AG10803 (cell line): ENCODE measurements around the gene SBSN.

ENCODE experiments used
- DNase-seq: peaks from one replicate; pipeline ENCODE4 v3.0.0; 2010; ENCODE audit warnings: low read depth
- H3K4me3 ChIP-seq: 2 replicates; pipeline ENCODE4 v1.5.1; 2011; ENCODE audit warnings: mild to moderate bottlenecking, low read length, control low read depth
- TF ChIP-seq, protein P1 (sequence below): conservative IDR thresholded peaks from 2 replicates; pipeline ENCODE4 v1.5.1; 2011; ENCODE audit warnings: mild to moderate bottlenecking, low read length, control low read depth, inconsistent platforms

The SBSN gene

DNA sequence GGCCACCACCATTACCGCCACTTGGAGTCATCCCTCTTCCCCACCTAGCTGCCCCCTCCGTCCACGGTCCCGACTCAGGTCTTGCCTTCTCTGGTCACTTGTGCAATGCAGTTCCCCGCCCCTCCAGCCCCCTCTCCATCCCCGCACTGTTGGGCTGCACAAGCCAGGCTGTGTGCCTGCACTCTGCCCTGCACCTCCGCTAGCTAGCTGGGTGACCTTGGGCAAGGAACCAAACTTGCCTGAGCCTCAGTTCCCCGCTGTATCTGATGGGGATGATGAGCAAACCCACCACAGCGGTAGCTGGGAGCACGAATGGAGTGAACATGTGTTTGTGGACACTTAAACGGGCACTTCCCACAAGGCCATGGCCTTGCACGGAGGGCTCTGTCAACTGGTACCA, 11.7 kb upstream of the SBSN start:
- H3K4me3 ChIP-seq = no peak overlapping the region
- DNase-seq = no peak
- TF ChIP-seq, protein P1, sequence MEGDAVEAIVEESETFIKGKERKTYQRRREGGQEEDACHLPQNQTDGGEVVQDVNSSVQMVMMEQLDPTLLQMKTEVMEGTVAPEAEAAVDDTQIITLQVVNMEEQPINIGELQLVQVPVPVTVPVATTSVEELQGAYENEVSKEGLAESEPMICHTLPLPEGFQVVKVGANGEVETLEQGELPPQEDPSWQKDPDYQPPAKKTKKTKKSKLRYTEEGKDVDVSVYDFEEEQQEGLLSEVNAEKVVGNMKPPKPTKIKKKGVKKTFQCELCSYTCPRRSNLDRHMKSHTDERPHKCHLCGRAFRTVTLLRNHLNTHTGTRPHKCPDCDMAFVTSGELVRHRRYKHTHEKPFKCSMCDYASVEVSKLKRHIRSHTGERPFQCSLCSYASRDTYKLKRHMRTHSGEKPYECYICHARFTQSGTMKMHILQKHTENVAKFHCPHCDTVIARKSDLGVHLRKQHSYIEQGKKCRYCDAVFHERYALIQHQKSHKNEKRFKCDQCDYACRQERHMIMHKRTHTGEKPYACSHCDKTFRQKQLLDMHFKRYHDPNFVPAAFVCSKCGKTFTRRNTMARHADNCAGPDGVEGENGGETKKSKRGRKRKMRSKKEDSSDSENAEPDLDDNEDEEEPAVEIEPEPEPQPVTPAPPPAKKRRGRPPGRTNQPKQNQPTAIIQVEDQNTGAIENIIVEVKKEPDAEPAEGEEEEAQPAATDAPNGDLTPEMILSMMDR = no peak

- DNase-seq = no peak
- TF ChIP-seq, protein P1 = no peak
- no peak overlapping the region for H3K4me3 ChIP-seq
Observed at GRCh38 chr19:35539314-35539713, 11.2 kb upstream of the SBSN start.

- H3K4me3 ChIP-seq = no peak overlapping the region
- DNase-seq = no peak
- TF ChIP-seq, protein P1 = no peak
Observed at GRCh38 chr19:35534803-35535480, 6.8 kb upstream of the SBSN start.

DNA sequence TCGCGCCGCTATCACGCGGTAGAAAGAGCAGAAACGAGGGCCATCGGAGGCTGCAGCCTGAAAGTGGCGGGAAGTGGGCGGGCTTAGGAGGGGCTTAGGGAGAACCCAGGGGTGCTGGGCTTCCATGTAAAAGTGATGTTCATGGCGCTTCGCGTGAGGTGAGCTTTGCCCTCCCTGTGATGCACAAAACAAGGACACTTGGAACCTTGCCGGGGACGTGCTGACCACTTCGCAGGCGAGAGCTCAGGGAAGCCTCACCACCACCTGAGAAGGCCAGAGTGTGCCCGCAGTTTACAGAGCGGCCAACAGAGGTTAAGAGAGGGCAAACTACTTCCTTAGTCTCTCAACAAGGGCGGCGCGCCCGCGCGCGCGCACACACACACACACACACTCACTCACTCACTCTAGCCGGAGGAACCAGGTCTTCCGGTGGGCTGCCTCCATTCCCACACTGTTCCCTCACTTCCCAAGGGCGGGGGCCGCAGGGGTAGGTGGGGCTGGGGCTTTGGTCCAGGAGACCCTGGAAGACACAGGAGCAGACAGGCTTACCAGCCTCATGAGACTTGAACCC, 5.8 kb upstream of the SBSN start:
- no peak overlapping the region for H3K4me3 ChIP-seq
- DNase-seq = peak; percentile 48
- TF ChIP-seq, protein P1 = no peak

GRCh38 chr19:35533201-35533821, 5.2 kb upstream of the SBSN start, which contains the start of gene GAPDHS:
Gene GAPDHS, plus strand, starts transcription at chr19:35533456. Its CDS starts 72 bp downstream, at chr19:35533528.
- no peak for DNase-seq
- H3K4me3 ChIP-seq = no peak within 1 kb of the TSS
- TF ChIP-seq, protein P1 = no peak

- no peak for DNase-seq
- TF ChIP-seq, protein P1 = no peak
- no peak overlapping the region for H3K4me3 ChIP-seq
Observed at GRCh38 chr19:35531291-35531690, 3.2 kb upstream of the SBSN start.
